HS-5 (cell line): ENCODE measurements around the gene SRGAP1.
"Not testable (repeated sequence)": the region's sequence is repeated elsewhere in the genome, so short reads cannot be mapped to it uniquely, and the experiment has no call there.

Experiments used
- DNase-seq: peaks from one replicate; pipeline ENCODE4 v3.0.0-alpha.2; 2012; ENCODE audit warnings: low read depth

The SRGAP1 gene

DNA sequence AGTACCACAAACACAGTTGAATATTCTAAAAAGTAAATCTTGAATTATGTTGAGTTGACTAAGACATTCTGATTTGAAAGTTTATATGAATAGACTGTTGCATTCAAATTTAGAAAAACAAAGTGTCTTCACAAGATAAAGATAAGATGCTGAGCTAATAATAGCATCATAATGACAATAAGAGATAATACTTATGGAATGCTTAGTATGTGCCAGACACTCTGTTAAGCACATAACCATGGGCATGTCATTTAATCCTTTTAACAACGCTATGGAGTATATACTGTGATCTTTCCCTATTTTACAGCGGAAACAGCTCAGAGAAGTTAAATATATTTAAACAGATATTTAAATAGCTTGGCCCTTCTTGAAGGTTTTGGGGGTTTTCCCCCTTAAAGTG, 163.4 kb downstream of the SRGAP1 start:
- no peak for DNase-seq

DNA sequence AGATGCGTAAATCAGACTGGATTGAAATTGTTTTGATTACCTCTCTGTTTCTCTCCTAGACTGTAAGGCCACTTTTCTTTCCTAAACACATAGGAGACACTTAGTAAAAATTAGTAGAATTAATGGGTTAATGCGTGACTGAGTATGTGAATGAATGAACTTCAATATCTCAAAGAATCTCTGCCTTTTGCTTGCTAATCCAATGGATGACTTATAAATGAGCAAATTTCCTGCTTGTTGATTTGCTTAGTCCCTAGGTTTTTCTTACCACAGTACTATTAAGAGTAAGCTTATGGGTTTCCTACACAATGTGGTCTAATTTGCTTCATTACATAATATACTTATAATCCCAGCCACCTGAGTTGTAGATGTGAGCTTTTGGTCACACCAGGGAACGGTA, 164.1 kb downstream of the SRGAP1 start:
- DNase-seq = no peak

DNA sequence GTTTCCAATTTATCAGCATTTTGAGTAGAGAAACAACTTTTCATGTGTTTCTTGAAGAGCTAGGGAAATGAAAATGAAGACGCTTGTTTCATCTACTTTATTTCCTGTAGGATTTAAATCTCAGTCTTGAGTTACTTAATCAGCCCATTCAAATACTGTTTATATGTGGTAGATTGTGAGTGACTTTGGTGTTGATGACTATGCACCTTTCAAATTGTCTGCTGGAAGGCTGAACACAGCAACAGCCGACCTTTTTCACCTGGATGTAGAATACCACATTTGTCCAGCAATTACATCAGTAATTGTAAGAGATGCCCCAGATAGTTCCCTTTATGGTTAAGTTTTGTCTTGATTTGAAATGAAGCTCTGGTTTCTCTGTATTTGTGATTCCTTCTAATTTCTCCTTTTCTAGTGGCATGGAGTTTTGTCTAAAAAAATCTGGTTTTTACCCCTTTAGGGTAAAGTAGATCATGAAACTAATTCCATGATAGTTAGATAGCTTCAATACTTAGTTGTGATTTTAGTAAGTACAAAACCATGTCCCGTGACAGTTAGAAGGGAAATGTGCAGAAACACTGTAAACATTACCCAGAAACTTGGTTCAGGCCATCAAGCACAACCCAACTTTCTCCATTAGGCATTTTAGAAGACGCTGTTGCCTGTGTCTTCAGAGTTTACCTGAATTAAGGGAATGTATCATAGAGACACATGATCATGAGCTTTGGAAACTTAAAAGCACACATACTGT, 165.0 kb downstream of the SRGAP1 start:
- DNase-seq = no peak

DNA sequence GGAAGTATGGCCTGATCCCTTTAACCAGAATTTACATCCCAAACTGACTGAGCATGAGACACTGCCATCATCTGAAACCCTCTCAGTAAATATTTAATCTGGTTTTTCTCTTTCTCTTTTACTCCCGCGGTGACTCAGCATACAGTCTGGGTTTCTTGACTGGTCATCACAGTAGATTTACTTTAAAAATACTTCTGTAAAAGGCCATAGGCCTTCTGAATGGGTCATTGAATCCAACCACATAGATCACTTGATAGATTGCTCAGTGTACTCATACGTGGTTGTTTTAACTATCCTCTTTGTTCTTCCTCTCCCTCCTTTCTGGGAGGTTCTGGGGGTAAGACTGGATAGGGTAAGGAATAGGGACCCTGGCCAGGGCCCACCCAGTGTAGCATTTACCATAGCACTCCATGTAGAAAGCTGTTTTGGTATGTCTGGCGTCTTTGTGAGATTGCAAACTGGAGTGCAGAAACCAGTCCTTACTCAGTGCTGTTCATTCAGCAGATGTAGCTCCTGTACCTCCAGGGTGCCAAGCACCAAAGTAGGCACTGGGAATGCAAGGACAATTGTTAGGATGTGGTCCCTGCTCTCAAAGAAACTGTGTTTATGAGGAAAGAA, 165.7 kb downstream of the SRGAP1 start:
- DNase-seq = no peak

DNA sequence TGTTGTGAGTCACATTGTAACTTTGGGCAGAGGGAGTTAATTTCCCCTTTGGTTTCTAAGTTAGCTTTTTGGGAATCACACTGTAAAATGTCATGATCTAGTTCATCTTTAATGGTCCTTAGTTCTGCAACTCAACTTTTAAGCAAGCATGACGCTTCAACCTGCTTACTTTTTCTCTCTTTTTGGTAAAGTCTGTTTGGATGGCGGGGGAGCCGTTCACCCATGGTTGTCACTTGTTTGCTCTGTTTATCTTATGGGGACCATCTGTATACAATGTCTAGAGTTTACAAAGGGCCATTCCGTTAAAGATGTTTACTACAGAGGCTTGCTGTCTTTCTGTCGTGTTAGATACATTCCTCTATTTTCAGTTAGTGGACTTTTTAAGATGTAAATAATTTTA, 172.0 kb downstream of the SRGAP1 start:
- no peak for DNase-seq

DNA sequence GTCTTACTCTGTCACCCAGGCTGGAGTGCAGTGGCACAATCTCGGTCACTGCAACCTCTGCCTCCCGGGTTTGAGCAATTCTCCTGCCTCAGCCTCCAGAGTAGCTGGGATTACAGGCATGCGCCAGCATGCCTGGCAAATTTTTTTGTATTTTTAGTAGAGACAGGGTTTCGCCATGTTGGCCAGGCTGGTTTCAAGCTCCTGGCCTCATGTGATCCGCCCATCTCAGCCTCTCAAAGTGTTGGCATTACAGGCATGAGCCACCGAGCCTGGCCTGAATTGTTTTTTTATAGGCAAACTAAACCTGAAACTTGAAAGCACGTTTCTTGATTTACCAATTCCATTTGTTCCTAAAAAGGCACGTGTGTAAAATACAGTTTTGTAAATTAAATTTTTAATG, 173.6 kb downstream of the SRGAP1 start:
- DNase-seq = not testable (repeated sequence)

DNA sequence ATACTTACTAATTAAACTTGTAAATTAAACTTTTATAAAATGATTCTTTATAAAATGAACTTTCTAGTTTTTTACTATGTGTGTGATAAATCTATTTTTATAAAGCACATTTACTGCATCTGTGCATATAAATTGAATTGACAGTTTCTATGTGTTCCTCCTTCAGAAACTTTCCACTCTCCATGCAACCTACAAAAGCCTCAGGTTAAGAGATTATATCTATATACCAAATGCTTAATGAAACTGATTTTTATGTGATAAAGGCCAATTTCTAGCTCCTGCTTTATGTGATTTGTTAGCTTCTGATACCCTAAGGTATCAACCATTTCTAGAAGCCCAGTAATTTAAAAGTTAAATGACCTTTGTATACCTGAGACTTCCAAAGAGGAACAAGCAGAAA, 174.0 kb downstream of the SRGAP1 start:
- DNase-seq = no peak

DNA sequence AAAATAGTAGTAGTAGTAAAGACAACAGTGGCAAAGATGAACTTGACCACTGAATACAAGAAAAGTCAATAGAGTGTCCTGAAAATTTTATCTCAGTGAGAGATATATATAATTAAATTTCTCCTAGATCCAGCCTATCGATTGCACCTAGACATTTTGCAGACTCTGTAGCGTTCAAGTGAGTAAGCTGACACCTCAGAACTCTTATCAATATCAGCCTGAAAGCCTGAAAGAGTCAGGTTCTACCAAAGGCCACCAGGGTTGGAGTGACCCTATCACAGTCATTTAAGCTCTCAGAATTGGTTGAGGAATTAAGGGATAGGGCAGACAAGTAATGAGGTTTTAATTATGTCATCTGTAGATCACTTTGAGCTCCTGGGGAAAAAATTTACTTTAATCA, 174.6 kb downstream of the SRGAP1 start:
- DNase-seq = no peak

DNA sequence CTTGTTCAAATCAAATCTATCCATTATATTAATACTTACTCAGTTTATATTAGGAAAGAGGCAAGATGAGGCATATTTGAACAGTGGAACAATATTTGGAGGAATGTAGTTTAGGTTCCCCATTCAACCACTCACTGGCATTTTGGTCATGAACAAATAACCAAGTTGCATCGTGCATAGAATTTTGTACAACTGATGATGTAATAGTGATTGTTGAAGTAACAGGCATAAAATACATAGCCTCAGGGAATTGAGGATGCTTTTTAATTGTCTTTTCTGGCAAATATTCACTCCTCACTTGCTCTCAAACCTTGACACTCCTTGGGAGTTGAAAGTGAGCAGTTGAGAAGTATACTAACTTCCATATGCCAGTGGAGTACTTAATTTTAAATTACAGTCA, 175.2 kb downstream of the SRGAP1 start:
- no peak for DNase-seq

DNA sequence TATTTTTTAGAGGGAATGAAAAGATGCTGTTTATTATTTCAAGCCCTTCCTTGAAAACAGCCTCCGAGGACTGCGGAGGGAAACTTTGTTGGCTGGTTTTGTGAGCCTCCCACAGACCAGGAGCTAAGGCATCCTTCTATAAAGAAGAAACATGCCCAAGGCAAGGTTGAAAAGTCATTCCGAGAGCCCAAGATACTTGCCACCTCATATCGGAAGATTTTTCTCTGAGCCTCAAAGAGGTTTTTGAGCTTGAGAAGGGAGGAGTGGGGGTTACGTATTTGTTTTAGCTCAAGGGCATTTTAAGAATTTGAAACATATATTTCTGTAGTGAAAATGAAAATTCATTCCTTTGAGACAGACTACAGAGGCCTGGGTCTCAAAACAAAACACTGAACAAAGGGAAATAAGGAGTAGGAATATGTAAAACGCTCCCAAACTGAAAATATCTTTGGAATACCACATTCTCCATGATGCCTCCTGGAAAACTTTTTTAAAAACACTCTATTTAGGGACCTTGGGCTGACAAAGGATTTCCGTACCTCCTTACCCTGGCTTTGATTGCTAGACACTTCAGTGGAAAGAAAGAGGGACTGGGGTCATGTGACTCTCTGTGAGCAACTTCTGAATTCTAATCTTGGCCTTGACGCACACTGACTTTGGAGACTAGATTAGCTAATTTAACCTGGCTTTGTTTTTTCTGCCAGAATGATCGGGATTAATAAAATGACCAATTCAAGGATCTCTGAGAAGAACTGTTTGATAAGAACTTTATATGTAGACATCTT, 180.9 kb downstream of the SRGAP1 start:
- no peak for DNase-seq

DNA sequence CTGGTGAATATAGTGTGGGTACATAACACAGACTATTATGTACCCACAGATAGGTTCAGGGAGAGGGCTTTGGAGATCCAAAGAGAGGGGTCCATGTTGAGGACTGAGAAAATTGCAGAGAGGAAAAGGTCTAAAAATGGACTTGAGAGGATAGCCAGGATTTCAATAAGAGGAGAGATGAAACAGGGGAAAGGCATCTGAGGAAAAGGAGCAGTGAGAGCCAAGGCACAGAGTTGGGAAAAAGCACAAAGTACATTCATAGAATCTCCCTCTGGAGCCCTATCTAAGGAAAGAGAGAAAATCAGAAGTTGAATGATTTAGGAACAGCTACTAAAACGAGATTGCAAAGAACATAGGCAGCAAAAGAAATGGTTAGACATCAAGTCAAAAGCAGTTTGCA, 182.8 kb downstream of the SRGAP1 start:
- no peak for DNase-seq

DNA sequence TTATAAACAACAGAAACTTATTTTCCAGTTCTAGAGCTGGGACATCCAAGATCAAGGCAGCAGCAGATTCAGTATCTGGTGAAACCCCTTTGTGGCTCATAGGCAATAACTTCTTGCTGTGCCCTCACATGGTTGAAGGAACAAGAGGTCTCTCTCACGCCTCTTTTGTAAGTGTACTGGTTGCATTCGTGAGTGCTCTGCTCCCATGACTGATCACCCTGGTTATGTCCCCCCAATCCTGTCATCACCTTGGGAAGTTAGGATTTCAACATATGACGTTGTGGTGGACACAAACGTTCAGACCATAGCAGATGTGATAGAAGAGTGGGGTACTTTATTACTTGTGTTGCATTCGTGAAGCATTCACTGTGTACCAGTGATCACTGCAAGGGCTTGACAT, 184.0 kb downstream of the SRGAP1 start:
- DNase-seq = no peak

DNA sequence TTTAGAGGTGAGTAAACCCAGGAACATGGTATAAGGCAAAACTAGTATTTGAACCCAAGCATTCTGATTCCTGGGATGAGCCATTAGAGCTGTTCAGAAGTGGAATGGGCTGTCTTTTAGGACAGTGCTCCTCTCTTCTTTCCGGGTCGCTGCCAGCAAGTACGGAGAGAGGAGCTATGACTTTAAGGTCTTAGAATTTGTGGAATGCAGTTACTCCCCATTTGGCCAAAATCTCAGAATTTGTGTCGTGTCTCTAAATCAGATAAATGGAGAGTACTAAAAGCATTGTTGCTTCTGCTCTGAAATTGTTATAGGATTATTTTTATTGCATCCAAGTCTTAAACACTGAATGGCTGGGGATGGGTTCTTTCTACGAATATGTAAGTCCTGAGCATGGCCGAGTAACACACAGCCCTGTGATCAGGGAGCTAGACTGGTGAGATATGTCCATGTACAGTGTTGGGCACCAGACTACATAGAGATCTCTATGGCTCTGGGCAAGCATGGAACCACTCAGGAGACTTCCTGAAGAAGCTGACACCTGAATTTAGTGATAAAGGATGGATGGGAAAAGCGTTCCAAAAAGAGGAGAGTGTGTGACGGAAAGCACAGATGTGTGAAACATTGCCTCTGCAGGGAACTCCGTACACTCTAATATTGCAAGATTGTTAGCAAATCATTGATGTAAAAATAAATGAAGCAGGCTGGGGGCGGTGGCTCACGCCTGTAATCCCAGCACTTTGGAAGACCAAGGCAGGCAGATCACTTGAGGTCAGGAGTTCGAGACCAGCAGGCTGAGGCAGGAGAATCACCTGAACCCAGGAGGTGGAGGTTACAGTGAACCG, 184.7 kb downstream of the SRGAP1 start:
- DNase-seq = no peak

DNA sequence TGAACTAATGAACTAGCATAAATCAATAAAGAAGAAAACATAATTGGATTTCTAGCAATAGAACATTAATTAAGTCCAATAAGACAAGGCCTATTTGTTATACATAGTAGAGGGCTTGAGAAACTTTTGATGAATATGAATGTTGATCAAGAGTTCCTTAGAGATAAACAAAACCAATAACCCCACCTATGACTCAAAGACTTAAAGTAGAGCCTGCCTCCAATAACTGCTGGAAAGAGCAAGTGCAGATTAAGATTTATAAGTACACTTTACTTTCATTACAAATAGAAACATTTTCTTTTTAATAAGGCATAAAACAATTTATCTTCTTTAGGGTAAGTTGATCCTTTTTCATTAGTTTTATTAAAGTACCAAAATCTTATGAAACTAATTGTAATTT, 185.7 kb downstream of the SRGAP1 start:
- no peak for DNase-seq

DNA sequence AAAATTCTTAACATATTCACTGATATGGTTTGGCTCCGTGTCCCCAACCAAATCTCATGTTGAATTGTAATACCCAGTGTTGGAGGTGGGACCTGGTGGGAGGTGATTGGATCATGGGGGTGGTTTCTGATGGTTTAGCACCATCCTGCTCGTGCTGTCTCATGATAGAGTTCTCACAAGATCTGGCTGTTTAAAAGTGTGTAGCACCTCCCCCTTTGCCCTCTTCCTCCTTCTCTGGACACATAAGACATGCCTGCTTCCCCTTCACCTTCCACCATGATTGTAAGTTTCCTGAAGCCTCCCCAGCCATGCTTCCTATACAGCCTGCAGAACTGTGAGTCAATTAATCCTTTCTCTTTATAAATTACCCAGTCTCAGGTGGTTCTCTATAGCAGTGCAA, 189.6 kb downstream of the SRGAP1 start:
- not testable (repeated sequence) for DNase-seq

DNA sequence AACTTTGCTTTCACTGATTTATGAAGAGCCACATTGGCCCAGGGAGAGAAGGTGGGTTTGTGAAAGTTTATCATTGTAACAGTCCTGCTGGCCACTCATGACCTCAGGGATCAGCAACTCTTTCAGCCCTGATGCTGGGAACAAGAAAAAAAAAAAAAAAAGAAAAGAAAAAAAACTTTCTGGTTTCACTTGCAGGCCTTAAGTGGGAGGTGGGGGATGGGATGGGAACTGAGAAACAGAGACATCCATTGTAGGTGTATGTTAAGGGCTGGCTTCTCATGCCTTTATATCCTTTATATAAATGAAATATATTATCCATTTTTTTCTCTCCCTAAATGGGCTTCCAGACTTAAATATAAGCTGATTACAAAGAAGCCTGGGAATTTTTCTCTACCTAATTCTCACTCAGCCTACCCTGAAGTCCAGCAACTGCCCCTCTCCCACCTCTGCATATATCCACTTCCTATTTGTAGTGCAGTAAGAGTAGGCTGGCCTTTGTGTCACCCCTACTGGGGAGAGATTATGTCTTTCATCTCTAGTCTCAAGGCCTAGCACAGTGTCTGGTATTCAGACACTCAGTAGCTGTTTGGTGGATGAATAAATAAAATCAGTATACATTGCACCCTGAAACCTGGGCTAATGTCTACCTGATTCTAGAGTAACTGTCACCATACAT, 190.5 kb downstream of the SRGAP1 start:
- DNase-seq = no peak

DNA sequence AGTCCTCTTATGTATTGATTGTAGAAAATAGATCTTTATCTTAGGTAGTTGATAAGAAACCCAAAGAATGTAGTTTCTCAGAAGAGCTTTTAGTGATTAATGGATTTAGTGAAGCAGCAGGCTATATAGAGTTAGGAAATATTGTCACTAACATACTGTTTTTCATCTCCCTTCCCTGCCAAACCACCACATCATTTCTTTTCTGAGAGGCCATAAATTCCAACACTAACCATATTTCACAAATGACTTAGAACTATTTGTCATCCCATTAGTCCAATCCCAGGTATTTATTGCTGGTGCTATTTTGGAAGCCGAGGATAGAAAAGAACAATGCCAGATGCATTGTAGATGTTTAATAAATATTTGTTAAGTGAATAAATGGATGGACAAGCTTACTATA, 191.9 kb downstream of the SRGAP1 start:
- DNase-seq = no peak

DNA sequence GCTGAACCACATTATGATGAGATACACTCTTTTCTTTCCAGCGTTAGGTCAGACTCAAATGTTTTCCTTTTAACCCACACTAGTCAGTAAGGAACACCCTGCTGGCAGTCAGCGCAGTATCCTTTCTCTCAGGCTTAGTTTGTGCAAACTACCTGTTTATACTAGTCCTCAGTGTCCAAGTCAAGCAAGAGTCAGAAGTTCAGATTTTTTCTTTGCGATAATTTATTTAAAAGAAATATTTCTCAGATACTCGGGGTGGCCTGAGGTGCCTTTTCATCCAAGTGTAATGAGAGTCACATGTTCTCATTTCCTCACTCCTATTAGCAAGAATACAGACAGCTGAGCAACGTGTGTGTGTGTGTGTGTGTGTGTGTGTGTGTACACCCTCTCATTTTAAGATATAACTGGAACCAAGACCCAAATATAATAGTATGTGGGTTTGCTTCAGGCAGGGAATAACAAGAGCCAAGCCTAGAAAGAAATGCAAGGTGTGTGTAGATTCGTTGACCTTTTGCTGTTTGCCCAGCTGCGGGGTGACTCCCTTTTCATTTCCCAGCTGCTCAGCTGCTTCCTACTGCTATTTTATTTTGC, 194.9 kb downstream of the SRGAP1 start:
- no peak for DNase-seq

DNA sequence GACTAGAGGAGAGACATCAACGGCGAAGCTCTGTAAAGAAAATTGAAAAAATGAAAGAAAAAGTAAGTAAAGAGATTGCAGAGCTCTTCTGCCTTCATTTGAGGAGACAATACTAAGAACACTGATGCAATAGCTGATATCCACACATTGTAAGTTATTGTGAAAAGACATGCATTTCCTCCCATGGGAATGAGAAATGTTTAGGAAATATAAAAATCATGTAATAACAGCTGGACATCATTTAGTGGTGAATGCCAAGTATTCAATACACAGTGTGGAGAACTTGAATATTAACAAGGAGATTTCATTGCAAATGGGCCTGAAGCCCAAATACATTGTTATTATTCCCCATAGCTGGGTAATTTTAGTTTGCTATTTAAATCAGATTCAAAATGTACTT, 198.4 kb downstream of the SRGAP1 start:
- peak; percentile 43 for DNase-seq

DNA sequence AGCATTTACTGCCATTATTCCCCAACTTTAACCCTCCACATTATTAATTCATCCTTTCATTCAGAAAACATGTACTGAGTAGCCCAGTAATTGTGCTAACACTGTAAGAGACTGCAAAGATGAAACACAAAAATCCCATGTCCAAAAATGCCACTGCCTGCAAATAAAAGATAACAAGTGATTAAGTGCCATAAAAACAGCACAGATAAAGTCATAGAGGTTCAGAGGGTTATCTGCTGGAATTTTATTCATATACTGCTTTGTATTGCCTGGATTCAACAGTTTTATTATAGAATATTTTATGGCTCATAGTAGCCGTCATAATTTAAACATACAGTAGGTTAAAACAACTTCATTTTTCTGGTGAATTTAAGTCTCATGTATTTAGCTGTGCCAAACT, 199.7 kb downstream of the SRGAP1 start:
- DNase-seq = no peak

DNA sequence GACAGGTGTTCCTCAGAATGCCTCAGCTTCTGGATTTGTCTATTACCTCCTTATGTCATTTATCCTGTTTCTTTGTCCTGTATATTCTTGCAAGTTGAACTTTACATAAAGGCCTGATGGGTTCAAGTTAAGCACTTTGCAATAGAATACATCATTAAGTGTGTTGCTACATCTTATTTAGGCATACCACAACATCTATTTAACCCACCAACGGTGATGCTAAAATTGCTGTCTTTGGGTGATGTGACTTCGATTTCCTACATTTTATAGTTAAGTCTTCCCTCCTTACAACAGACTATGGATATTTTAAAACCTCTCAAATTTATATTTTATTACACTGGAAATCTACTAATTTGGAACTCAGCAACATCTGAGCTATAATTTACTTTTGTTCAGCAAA, 206.6 kb downstream of the SRGAP1 start:
- DNase-seq = no peak
